B cell (primary cell): ENCODE results near the gene KPNB1. TPM values are rescaled to one million over a fixed set of nuclear protein-coding genes. Genes with fewer than 3 reads are reported as not detected.

Source experiments
- ATAC-seq: fragments of 200-7000 bp; cut with Tn5 transposase; one replicate; pipeline ENCODE4 v1.10.0; 2021; ENCODE audit warnings: low read depth, mild to moderate bottlenecking, moderate number of reproducible peaks, moderate library complexity
- CTCF ChIA-PET: fragments of 350-600 bp; sonication (Branson Sonifier 250); formaldehyde crosslinking; loops from one replicate; lab custom pipeline; 2021; ENCODE audit warnings: antibody characterized with exemption, inconsistent platforms; lab: Charles Lee
- POLR2A ChIA-PET: fragments of 350-600 bp; sonication (Branson Sonifier 250); formaldehyde crosslinking; loops from one replicate; lab custom pipeline; 2021; ENCODE audit warnings: antibody characterized with exemption; lab: Charles Lee
- DNase-seq: peaks from one replicate; pipeline ENCODE4 v3.0.0; 2013
- H2AFZ ChIP-seq: 2 replicates; pipeline ENCODE4 v1.6.1; 2012; ENCODE audit warnings: mild to moderate bottlenecking, low read depth, low read length; ENCODE audit not compliant: insufficient read depth, poor library complexity, severe bottlenecking
- H3K27ac ChIP-seq, 2 donors: 1 replicate in 1 of 2; 2 replicates in 1 of 2; pipeline ENCODE4 v1.5.1; 2012 to 2013; ENCODE audit warnings: low read length in 2 of 2, mild to moderate bottlenecking in 2 of 2, moderate library complexity in 1 of 2
- H3K27me3 ChIP-seq, 4 experiments: fragments of 200-600 bp in 1 of 4; sonication (generic) in 1 of 4; replicated peaks in 1 of 4; 1 replicate in 2 of 4; 2 replicates in 2 of 4; pipeline versions ENCODE4 v1.6.1 to v1.7.0; 2013 to 2016; ENCODE audit warnings: low read length in 3 of 4, mild to moderate bottlenecking in 2 of 4, mixed read lengths in 1 of 4, moderate library complexity in 1 of 4; ENCODE audit not compliant: insufficient read depth in 4 of 4, control insufficient read depth in 3 of 4; ENCODE audit errors: control extremely low read depth in 1 of 4
- H3K36me3 ChIP-seq, 2 experiments: replicated peaks in 1 of 2; 1 replicate in 1 of 2; 2 replicates in 1 of 2; pipeline versions ENCODE4 v1.6.1 to v1.7.1; 2013; ENCODE audit warnings: low read length in 1 of 2; ENCODE audit not compliant: insufficient read depth in 2 of 2, control insufficient read depth in 1 of 2; ENCODE audit errors: control extremely low read depth in 1 of 2, extremely low read depth in 1 of 2
- H3K4me1 ChIP-seq, 2 donors: fragments of 200-600 bp in 1 of 2; sonication (generic) in 1 of 2; 1 replicate in 1 of 2; 2 replicates in 1 of 2; pipeline versions ENCODE4 v1.5.1 to v1.6.1; 2013 to 2017; ENCODE audit warnings: low read length in 2 of 2; ENCODE audit not compliant: control insufficient read depth in 2 of 2, insufficient read depth in 2 of 2
- H3K4me2 ChIP-seq: replicated peaks from 2 replicates; pipeline ENCODE3; 2012; ENCODE audit warnings: mild to moderate bottlenecking, low read depth, low read length; ENCODE audit not compliant: poor library complexity, severe bottlenecking
- H3K4me3 ChIP-seq, 5 experiments: fragments of 200-600 bp in 1 of 5; sonication (generic) in 1 of 5; 1 replicate in 3 of 5; 2 replicates in 2 of 5; pipeline versions ENCODE4 v1.5.1 to v1.7.0; 2011 to 2016; ENCODE audit warnings: low read length in 4 of 5, mild to moderate bottlenecking in 4 of 5, low read depth in 2 of 5, control low read depth in 1 of 5, moderate library complexity in 1 of 5; ENCODE audit not compliant: insufficient read depth in 1 of 5; ENCODE audit errors: control extremely low read depth in 1 of 5, extremely low read depth in 1 of 5
- H3K79me2 ChIP-seq: fragments of 200-600 bp; sonication (generic); one replicate; pipeline ENCODE4 v1.6.0; 2016; ENCODE audit warnings: low read length; ENCODE audit not compliant: control insufficient read depth, insufficient read depth
- H3K9ac ChIP-seq: fragments of 200-600 bp; sonication (generic); 2 replicates; pipeline ENCODE4 v1.6.1; 2017; ENCODE audit warnings: mild to moderate bottlenecking, low read length, moderate library complexity
- H3K9me3 ChIP-seq, 3 donors: one replicate each; pipeline versions ENCODE4 v1.6.1 to v1.7.1; 2013; ENCODE audit warnings: low read length in 2 of 3; ENCODE audit not compliant: control insufficient read depth in 2 of 3, insufficient read depth in 1 of 3; ENCODE audit errors: control extremely low read depth in 1 of 3
- H4K20me1 ChIP-seq: 2 replicates; pipeline ENCODE4 v1.6.0; 2012; ENCODE audit warnings: mild to moderate bottlenecking, low read length; ENCODE audit not compliant: insufficient read depth, control insufficient read depth, poor library complexity, severe bottlenecking
- H3K27ac Mint-ChIP-seq: one replicate; pipeline ENCODE4 v1.8.0; 2021; ENCODE audit warnings: mixed read lengths
- H3K27me3 Mint-ChIP-seq: one replicate; pipeline ENCODE4 v1.8.0; 2021; ENCODE audit warnings: mixed read lengths
- H3K4me1 Mint-ChIP-seq: one replicate; pipeline ENCODE4 v1.8.0; 2021; ENCODE audit warnings: mixed read lengths
- H3K4me3 Mint-ChIP-seq: one replicate; pipeline ENCODE4 v1.8.0; 2021; ENCODE audit warnings: mixed read lengths
- H3K9me3 Mint-ChIP-seq: one replicate; pipeline ENCODE4 v1.8.0; 2022; ENCODE audit warnings: mixed read lengths; ENCODE audit not compliant: insufficient read depth
- CTCF ChIP-seq: fragments of 200-600 bp; IDR thresholded peaks from one replicate; pipeline ENCODE4 v1.8.0; 2022; ENCODE audit warnings: antibody characterized with exemption, mild to moderate bottlenecking
- EZH2 ChIP-seq: IDR thresholded peaks from 2 replicates; pipeline ENCODE4 v1.6.1; 2012; ENCODE audit warnings: borderline replicate concordance, low read depth, mild to moderate bottlenecking, moderate library complexity, low read length; ENCODE audit not compliant: insufficient read depth, poor library complexity, severe bottlenecking
- WGBS: methylation state at CpG from one replicate; pipeline ENCODE4 v1.1.5; 2013; ENCODE audit warnings: missing lambda C conversion rate; ENCODE audit not compliant: insufficient coverage; 5-methylcytosine and 5-hydroxymethylcytosine counted together
- intact Hi-C: fragments of 100-400 bp; cut with micrococcal nuclease; formaldehyde crosslinking; loops from one replicate; pipeline ENCODE4 v1.10.0; 2022
- polyA plus RNA-seq: library from polyadenylated mRNA; depleted of rRNA; stranded (reverse); fragments of >200 nt; gene quantifications from 2 replicates; pipeline ENCODE4 v1.2.3, GENCODE V29; 2012
- total RNA-seq, 2 donors: library from RNA; stranded (reverse); fragments of 120-200 nt in 1 of 2; gene quantifications; 1 replicate in 1 of 2; 2 replicates in 1 of 2; pipeline versions ENCODE4 v1.2.3 to v1.2.4, GENCODE V29; 2013 to 2022

The KPNB1 gene
- total and polyA plus RNA-seq, 2 donors (not counting 1 experiment from before 2014, with no cell fraction given): 60.6 to 278 TPM

- peak overlapping the region; percentile 25 to 53 (median 40) for H3K4me3 ChIP-seq
- peak overlapping the region; percentile 62 to 72 for H3K27ac ChIP-seq
- DNase-seq (peak; percentile 82), ATAC-seq (peak; percentile 70)
- H3K9me3 ChIP-seq: no peaks in the 10 kb centered on the region
- Mint-ChIP-seq H3K9me3 (no peaks in the 10 kb centered on the region), H3K27ac (peak overlapping the region; percentile 87), H3K27me3 (no peaks in the 10 kb centered on the region), H3K4me1 (peaks cover 30% of the 10 kb centered on the region), H3K4me3 (peak overlapping the region; percentile 82)
- H3K4me2 ChIP-seq: peak overlapping the region; percentile 69
- POLR2A ChIA-PET: interaction anchor here (0.8 to 3.4 kb wide), 7 partner anchors 12 to 138 kb away, joined by 3 to 39 read pairs (median 4); partner anchors contain the start of genes KPNB1, TBKBP1 and TBX21
- H2AFZ ChIP-seq: no peak overlapping the region
- H3K4me1 ChIP-seq: peaks cover 28 to 39% of the 10 kb centered on the region in 2 donors
- WGBS: 15% methylated on average over 5 of the region's 6 CpGs
- intact Hi-C loops: loop anchor here (1.0 to 2.0 kb wide), 5 partner anchors 15 to 138 kb away; partner anchors contain the start of gene KPNB1
- peaks cover 3% of the 10 kb centered on the region for H4K20me1 ChIP-seq
- peak overlapping the region; percentile 46 for H3K9ac ChIP-seq
- H3K36me3 ChIP-seq: peaks cover 19 to 68% of the 10 kb centered on the region in 2 experiments
- CTCF ChIA-PET: interaction anchor here (0.7 to 6.3 kb wide), 28 partner anchors 9 to 177 kb away, joined by 3 to 108 read pairs (median 5); partner anchors contain the start of genes KPNB1, SCRN2 and TBX21
- TF ChIP-seq EZH2 (no peak), CTCF (peak; percentile 92)
- H3K27me3 ChIP-seq: no peaks in the 10 kb centered on the region
- H3K79me2 ChIP-seq: peaks cover 63% of the 10 kb centered on the region
Observed at GRCh38 chr17:47663912-47664623, 14.3 kb downstream of the KPNB1 start.

DNA sequence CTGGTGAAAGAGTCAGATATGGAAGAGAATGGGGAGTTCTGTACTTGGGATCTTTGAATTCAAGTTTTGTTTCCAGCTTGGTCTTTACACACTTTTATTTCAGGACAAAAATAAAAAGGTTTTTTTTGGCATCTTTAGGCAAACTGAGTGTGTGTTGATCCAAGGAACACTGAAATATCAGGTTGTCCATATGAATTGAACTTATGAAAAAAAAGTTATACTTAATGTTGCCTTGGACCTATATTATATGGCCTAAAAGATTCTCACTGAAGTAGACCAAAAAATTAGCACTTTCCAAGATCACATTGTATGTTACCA is 14.9 kb downstream of the KPNB1 start:
- Histone ChIP-seq H3K9ac (no peak overlapping the region), H3K9me3 (no peaks in the 10 kb centered on the region), H3K4me1 (peaks cover 26 to 36% of the 10 kb centered on the region in 2 donors), H3K36me3 (peaks cover 22 to 73% of the 10 kb centered on the region in 2 experiments), H3K79me2 (peaks cover 66% of the 10 kb centered on the region), H3K27ac (no peak overlapping the region), H4K20me1 (peaks cover 8% of the 10 kb centered on the region), H3K4me2 (peak overlapping the region; percentile 69), H2AFZ (no peak overlapping the region), H3K27me3 (no peaks in the 10 kb centered on the region), H3K4me3 (no peak overlapping the region)
- POLR2A ChIA-PET: interaction anchor here (1.1 to 3.4 kb wide), 2 partner anchors 15 to 36 kb away, joined by 3 to 39 read pairs; partner anchors contain the start of gene KPNB1
- DNase-seq: no peak
- CTCF ChIA-PET: interaction anchor here (0.6 to 6.3 kb wide), 24 partner anchors 8 to 735 kb away, joined by 3 to 108 read pairs (median 6); partner anchors contain the start of genes KPNB1, SCRN2 and TBX21
- Mint-ChIP-seq H3K4me1 (peaks cover 31% of the 10 kb centered on the region), H3K27ac (peak overlapping the region; percentile 87), H3K27me3 (no peaks in the 10 kb centered on the region), H3K4me3 (peak overlapping the region; percentile 82), H3K9me3 (no peaks in the 10 kb centered on the region)
- intact Hi-C loops: loop anchor here (1.0 to 2.0 kb wide), 5 partner anchors 15 to 138 kb away; partner anchors contain the start of gene KPNB1
- no peak for ATAC-seq
- TF ChIP-seq EZH2 (no peak), CTCF (peak; percentile 62)
